HEK293 (cell line): Measurements from ENCODE around the gene IBTK.
A peak's percentile ranks its signal among the peaks of the same experiment; 100 is the strongest.

ENCODE experiments used
- CTCF ChIA-PET: fragments of 350-600 bp; formaldehyde crosslinking; extraction: SDS; loops from one replicate; lab custom pipeline; 2021; ENCODE audit warnings: antibody characterized with exemption; lab: Yijun Ruan, JAX
- POLR2A ChIA-PET: fragments of 300-600 bp; formaldehyde crosslinking; extraction: SDS; loops from one replicate; lab custom pipeline; 2020; ENCODE audit warnings: antibody characterized with exemption, inconsistent platforms; lab: Yijun Ruan, JAX
- H3K27ac ChIP-seq: fragments of 200-500 bp; sonication (Bioruptor generic); 2 replicates; pipeline ENCODE4 v1.5.1; 2014; ENCODE audit warnings: low read depth, low read length, control low read depth, inconsistent platforms; ENCODE audit errors: extremely low read depth
- H3K36me3 ChIP-seq, 2 experiments: fragments of 200-500 bp in 1 of 2; sonication (Bioruptor generic) in 1 of 2; 1 replicate in 1 of 2; 2 replicates in 1 of 2; pipeline ENCODE4 v1.5.1; 2014 to 2017; ENCODE audit warnings: inconsistent platforms in 2 of 2, low read length in 2 of 2; ENCODE audit not compliant: control insufficient read depth in 2 of 2, insufficient read depth in 1 of 2
- H3K4me1 ChIP-seq: fragments of 200-500 bp; sonication (Bioruptor generic); 2 replicates; pipeline ENCODE4 v1.5.1; 2014; ENCODE audit warnings: mild to moderate bottlenecking, low read length, inconsistent platforms; ENCODE audit not compliant: control insufficient read depth, insufficient read depth
- H3K4me3 ChIP-seq: 2 replicates; pipeline ENCODE4 v1.5.1; 2011; ENCODE audit warnings: low read depth, mild to moderate bottlenecking, control low read depth, low read length, moderate library complexity
- H3K9me3 ChIP-seq: fragments of 200-500 bp; sonication (Bioruptor generic); 2 replicates; pipeline ENCODE4 v1.5.1; 2014; ENCODE audit warnings: low read depth, low read length, inconsistent platforms; ENCODE audit not compliant: control insufficient read depth, insufficient read depth
- BCL11B ChIP-seq: fragments of 450-650 bp; formaldehyde crosslinking; IDR thresholded peaks from 2 replicates; pipeline ENCODE4 v1.5.1; 2016; ENCODE audit warnings: low read depth, missing biosample characterization, missing genetic modification characterization
- CTCF ChIP-seq: fragments of 450-650 bp; formaldehyde crosslinking; IDR thresholded peaks from 2 replicates; pipeline ENCODE4 v1.5.1; 2016; ENCODE audit warnings: missing biosample characterization, missing genetic modification characterization
- PATZ1 ChIP-seq: fragments of 450-650 bp; formaldehyde crosslinking; IDR thresholded peaks from 2 replicates; pipeline ENCODE4 v1.5.1; 2016; ENCODE audit warnings: missing biosample characterization, missing genetic modification characterization
- PRDM1 ChIP-seq: fragments of 450-650 bp; formaldehyde crosslinking; IDR thresholded peaks from 2 replicates; pipeline ENCODE4; 2016; ENCODE audit warnings: missing biosample characterization, missing genetic modification characterization
- PRDM10 ChIP-seq: fragments of 450-650 bp; formaldehyde crosslinking; IDR thresholded peaks from 2 replicates; pipeline ENCODE4 v1.5.1; 2016; ENCODE audit warnings: missing biosample characterization, missing genetic modification characterization
- ZBTB1 ChIP-seq: fragments of 450-650 bp; formaldehyde crosslinking; IDR thresholded peaks from 2 replicates; pipeline ENCODE4 v1.5.1; 2016; ENCODE audit warnings: missing biosample characterization, missing genetic modification characterization
- ZBTB21 ChIP-seq: fragments of 450-650 bp; formaldehyde crosslinking; IDR thresholded peaks from 2 replicates; pipeline ENCODE4 v1.5.1; 2017; ENCODE audit warnings: missing biosample characterization, missing genetic modification characterization
- ZEB2 ChIP-seq: fragments of 450-650 bp; formaldehyde crosslinking; IDR thresholded peaks from 2 replicates; pipeline ENCODE4 v1.5.1; 2016; ENCODE audit warnings: missing biosample characterization, missing genetic modification characterization
- ZNF335 ChIP-seq: fragments of 450-650 bp; formaldehyde crosslinking; conservative IDR thresholded peaks from 2 replicates; pipeline ENCODE4 v1.5.1; 2016; ENCODE audit warnings: missing biosample characterization, missing genetic modification characterization
- ZNF521 ChIP-seq: fragments of 450-650 bp; formaldehyde crosslinking; IDR thresholded peaks from 2 replicates; pipeline ENCODE4 v1.5.1; 2017; ENCODE audit warnings: missing biosample characterization, mild to moderate bottlenecking, missing genetic modification characterization
- ZNF548 ChIP-seq: fragments of 450-650 bp; formaldehyde crosslinking; IDR thresholded peaks from 2 replicates; pipeline ENCODE4 v1.5.1; 2016; ENCODE audit warnings: missing biosample characterization, missing genetic modification characterization
- ZNF654 ChIP-seq: fragments of 450-650 bp; formaldehyde crosslinking; IDR thresholded peaks from 2 replicates; pipeline ENCODE4 v1.5.1; 2016; ENCODE audit warnings: low read depth, missing biosample characterization, missing genetic modification characterization
- ZNF660 ChIP-seq: fragments of 450-650 bp; IDR thresholded peaks from 2 replicates; pipeline ENCODE4 v1.5.1; 2018; ENCODE audit warnings: missing biosample characterization, mild to moderate bottlenecking, missing genetic modification characterization
- ZNF830 ChIP-seq: fragments of 450-650 bp; IDR thresholded peaks from 2 replicates; pipeline ENCODE4 v1.5.0; 2018; ENCODE audit warnings: missing biosample characterization, missing genetic modification characterization, low read depth, mild to moderate bottlenecking, moderate library complexity
- TF ChIP-seq, protein P1 (sequence below): fragments of 450-650 bp; formaldehyde crosslinking; IDR thresholded peaks from 2 replicates; pipeline ENCODE4 v1.5.1; 2017; ENCODE audit warnings: missing biosample characterization, mild to moderate bottlenecking, missing genetic modification characterization, moderate library complexity
- TF ChIP-seq, protein P2 (sequence below): sonication (generic); formaldehyde crosslinking; IDR thresholded peaks from 2 replicates; pipeline ENCODE4 v1.8.1; 2022; ENCODE audit warnings: mild to moderate bottlenecking, moderate library complexity, missing genetic modification reagents
- TF ChIP-seq, protein P3 (sequence below): fragments of 450-650 bp; formaldehyde crosslinking; IDR thresholded peaks from 2 replicates; pipeline ENCODE4 v1.5.1; 2016; ENCODE audit warnings: missing biosample characterization, missing genetic modification characterization, low read depth
- TF ChIP-seq, protein P4 (sequence below): fragments of 450-650 bp; formaldehyde crosslinking; IDR thresholded peaks from 2 replicates; pipeline ENCODE4 v1.5.1; 2016; ENCODE audit warnings: missing biosample characterization, missing genetic modification characterization
- TF ChIP-seq, protein P5 (sequence below): fragments of 450-650 bp; formaldehyde crosslinking; IDR thresholded peaks from 2 replicates; pipeline ENCODE4 v1.5.1; 2016; ENCODE audit warnings: missing biosample characterization, missing genetic modification characterization

IBTK gene

GRCh38 chr6:82273295-82273694, 25.8 kb upstream of the IBTK start:
- TF ChIP-seq, protein P1, sequence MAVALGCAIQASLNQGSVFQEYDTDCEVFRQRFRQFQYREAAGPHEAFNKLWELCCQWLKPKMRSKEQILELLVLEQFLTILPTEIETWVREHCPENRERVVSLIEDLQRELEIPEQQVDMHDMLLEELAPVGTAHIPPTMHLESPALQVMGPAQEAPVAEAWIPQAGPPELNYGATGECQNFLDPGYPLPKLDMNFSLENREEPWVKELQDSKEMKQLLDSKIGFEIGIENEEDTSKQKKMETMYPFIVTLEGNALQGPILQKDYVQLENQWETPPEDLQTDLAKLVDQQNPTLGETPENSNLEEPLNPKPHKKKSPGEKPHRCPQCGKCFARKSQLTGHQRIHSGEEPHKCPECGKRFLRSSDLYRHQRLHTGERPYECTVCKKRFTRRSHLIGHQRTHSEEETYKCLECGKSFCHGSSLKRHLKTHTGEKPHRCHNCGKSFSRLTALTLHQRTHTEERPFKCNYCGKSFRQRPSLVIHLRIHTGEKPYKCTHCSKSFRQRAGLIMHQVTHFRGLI (tag by site-specific recombination) = no peak
- TF ChIP-seq ZNF548 (tag by site-specific recombination) (no peak), ZNF830 (no peak), PATZ1 (tag by site-specific recombination) (no peak), CTCF (tag by site-specific recombination) (no peak), ZBTB1 (no peak), ZNF521 (tag by site-specific recombination) (no peak), BCL11B (tag by site-specific recombination) (no peak)
- TF ChIP-seq, protein P2, sequence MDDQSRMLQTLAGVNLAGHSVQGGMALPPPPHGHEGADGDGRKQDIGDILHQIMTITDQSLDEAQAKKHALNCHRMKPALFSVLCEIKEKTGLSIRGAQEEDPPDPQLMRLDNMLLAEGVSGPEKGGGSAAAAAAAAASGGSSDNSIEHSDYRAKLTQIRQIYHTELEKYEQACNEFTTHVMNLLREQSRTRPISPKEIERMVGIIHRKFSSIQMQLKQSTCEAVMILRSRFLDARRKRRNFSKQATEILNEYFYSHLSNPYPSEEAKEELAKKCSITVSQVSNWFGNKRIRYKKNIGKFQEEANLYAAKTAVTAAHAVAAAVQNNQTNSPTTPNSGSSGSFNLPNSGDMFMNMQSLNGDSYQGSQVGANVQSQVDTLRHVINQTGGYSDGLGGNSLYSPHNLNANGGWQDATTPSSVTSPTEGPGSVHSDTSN (CRISPR knock-in tag) = no peak
- TF ChIP-seq, protein P3, sequence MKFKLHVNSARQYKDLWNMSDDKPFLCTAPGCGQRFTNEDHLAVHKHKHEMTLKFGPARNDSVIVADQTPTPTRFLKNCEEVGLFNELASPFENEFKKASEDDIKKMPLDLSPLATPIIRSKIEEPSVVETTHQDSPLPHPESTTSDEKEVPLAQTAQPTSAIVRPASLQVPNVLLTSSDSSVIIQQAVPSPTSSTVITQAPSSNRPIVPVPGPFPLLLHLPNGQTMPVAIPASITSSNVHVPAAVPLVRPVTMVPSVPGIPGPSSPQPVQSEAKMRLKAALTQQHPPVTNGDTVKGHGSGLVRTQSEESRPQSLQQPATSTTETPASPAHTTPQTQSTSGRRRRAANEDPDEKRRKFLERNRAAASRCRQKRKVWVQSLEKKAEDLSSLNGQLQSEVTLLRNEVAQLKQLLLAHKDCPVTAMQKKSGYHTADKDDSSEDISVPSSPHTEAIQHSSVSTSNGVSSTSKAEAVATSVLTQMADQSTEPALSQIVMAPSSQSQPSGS = no peak
- TF ChIP-seq, protein P4, sequence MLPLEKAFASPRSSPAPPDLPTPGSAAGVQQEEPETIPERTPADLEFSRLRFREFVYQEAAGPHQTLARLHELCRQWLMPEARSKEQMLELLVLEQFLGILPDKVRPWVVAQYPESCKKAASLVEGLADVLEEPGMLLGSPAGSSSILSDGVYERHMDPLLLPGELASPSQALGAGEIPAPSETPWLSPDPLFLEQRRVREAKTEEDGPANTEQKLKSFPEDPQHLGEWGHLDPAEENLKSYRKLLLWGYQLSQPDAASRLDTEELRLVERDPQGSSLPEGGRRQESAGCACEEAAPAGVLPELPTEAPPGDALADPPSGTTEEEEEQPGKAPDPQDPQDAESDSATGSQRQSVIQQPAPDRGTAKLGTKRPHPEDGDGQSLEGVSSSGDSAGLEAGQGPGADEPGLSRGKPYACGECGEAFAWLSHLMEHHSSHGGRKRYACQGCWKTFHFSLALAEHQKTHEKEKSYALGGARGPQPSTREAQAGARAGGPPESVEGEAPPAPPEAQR (tag by site-specific recombination) = no peak
- TF ChIP-seq, all 188 proteins: peak for 0
- Histone ChIP-seq H3K36me3 (no peaks in the 10 kb centered on the region), H3K4me3 (no peak overlapping the region), H3K9me3 (no peaks in the 10 kb centered on the region), H3K4me1 (no peaks in the 10 kb centered on the region), H3K27ac (no peak overlapping the region)
- CTCF ChIA-PET = interaction anchor here (0.8 to 9.3 kb wide), 5 partner anchors 14 to 812 kb away, joined by 3 to 131 read pairs (median 4); partner anchors contain the start of genes DOP1A and UBE3D
- POLR2A ChIA-PET = no interaction called here

- no peak overlapping the region for H3K4me3 ChIP-seq
- peak; percentile 53; the same call in 1 of the 2 replicates for TF ChIP-seq PRDM1 (tag by site-specific recombination)
- peak; percentile 97 for TF ChIP-seq ZNF654 (tag by site-specific recombination)
- 0 out of 2 replicates have a peak, but pooled peaks have one; percentile 30 for TF ChIP-seq ZEB2 (tag by site-specific recombination)
- TF ChIP-seq, protein P5, sequence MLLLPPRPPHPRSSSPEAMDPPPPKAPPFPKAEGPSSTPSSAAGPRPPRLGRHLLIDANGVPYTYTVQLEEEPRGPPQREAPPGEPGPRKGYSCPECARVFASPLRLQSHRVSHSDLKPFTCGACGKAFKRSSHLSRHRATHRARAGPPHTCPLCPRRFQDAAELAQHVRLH (tag by site-specific recombination) = 0 out of 2 replicates have a peak, but pooled peaks have one; percentile 27
- TF ChIP-seq ZBTB21 (tag by site-specific recombination) = no peak
- TF ChIP-seq ZNF335 (tag by site-specific recombination) = 0 out of 2 replicates have a peak, but pooled peaks have one; percentile 11
- peak; percentile 88 for TF ChIP-seq ZNF660 (tag by site-specific recombination)
- no peak for TF ChIP-seq PRDM10 (tag by site-specific recombination)
Measured at GRCh38 chr6:82270881-82271635, 23.5 kb upstream of the IBTK start.

More at GRCh38 chr6:82270881-82271635, 23.5 kb upstream of the IBTK start:
- CTCF ChIA-PET = interaction anchor here (0.6 to 9.3 kb wide), 63 partner anchors 10 to 1330 kb away, joined by 3 to 131 read pairs (median 4); partner anchors contain the start of genes DOP1A, IBTK, PRSS35 and UBE3D
- POLR2A ChIA-PET = interaction anchor here (1.0 kb wide), 1 partner anchor 9 kb away, joined by 3 read pairs; no protein-coding TSS in a partner anchor
- no peak overlapping the region for H3K27ac ChIP-seq
- no peaks in the 10 kb centered on the region for H3K9me3 ChIP-seq
- H3K36me3 ChIP-seq = no peaks in the 10 kb centered on the region
- H3K4me1 ChIP-seq = no peaks in the 10 kb centered on the region
